Fibroblast of villous mesenchyme (primary cell): ENCODE results near the gene CDH26. TPM values are rescaled to one million over a fixed set of nuclear protein-coding genes. Genes with fewer than 3 reads are reported as not detected.

Experiments
- DNase-seq: peaks from one replicate; pipeline ENCODE4 v3.0.0-alpha.2; 2010; ENCODE audit warnings: low read depth
- H3K4me3 ChIP-seq: 2 replicates; pipeline ENCODE4 v1.5.1; 2011; ENCODE audit warnings: low read depth, mild to moderate bottlenecking, low read length
- CTCF ChIP-seq: IDR thresholded peaks from 2 replicates; pipeline ENCODE4 v1.5.1; 2012; ENCODE audit warnings: low read depth, mild to moderate bottlenecking, low read length; ENCODE audit not compliant: insufficient read depth
- total RNA-seq: library from RNA; depleted of rRNA; stranded (reverse); fragments of >200 nt; gene quantifications from 2 replicates; pipeline ENCODE4 v1.2.3, GENCODE V29; 2012

CDH26 gene
- total RNA-seq, 1 donor = 0.86 TPM

- TF ChIP-seq CTCF = no peak
- DNase-seq = no peak
- no peak overlapping the region for H3K4me3 ChIP-seq
Observed at GRCh38 chr20:59976156-59976782, 18.0 kb downstream of the CDH26 start.

- no peak overlapping the region for H3K4me3 ChIP-seq
- TF ChIP-seq CTCF = no peak
Observed at GRCh38 chr20:59977086-59977485, 18.9 kb downstream of the CDH26 start.

GRCh38 chr20:59983076-59983475 lies 24.9 kb downstream of the CDH26 start:
- TF ChIP-seq CTCF = no peak
- DNase-seq = no peak
- H3K4me3 ChIP-seq = no peak overlapping the region

More at GRCh38 chr20:59977086-59977485, 18.9 kb downstream of the CDH26 start:
- DNase-seq = no peak

GRCh38 chr20:59984541-59984940 lies 26.3 kb downstream of the CDH26 start:
- H3K4me3 ChIP-seq = no peak overlapping the region
- no peak for TF ChIP-seq CTCF
- DNase-seq = no peak

- H3K4me3 ChIP-seq = no peak overlapping the region
- TF ChIP-seq CTCF = no peak
- DNase-seq = no peak
Observed at GRCh38 chr20:59985164-59985563, 26.9 kb downstream of the CDH26 start.

- no peak for TF ChIP-seq CTCF
- DNase-seq = no peak
- no peak overlapping the region for H3K4me3 ChIP-seq
Observed at GRCh38 chr20:59985864-59986263, 27.6 kb downstream of the CDH26 start.

- no peak for TF ChIP-seq CTCF
- H3K4me3 ChIP-seq = no peak overlapping the region
- DNase-seq = no peak
Observed at GRCh38 chr20:59987135-59987534, 28.9 kb downstream of the CDH26 start.
